ENCODE measurements around the gene MED9.
A peak's percentile ranks its signal among the peaks of the same experiment; 100 is the strongest.

Gene MED9

DNA sequence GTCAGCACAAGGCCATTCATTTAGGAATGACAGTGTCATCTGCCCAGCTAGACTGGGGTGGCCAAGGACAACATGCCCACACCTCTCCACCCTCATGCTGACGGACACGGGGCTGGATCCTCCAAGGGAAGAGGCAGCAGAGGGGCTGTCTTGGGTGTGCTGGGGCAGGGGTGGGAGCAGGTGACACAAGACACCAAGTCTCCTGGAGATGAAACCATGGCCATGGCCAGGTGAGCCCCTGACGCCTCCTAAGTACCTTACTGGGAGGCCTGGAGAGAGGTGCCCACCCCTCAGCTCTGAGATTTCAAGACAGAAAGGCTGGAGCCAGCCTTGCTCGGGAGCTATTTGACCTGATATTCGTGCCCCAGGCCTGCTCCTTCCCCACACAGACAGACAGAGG lies 28.4 kb downstream of the MED9 start:
- DNase-seq (ENCODE audit: low spot score) = no peak

DNA sequence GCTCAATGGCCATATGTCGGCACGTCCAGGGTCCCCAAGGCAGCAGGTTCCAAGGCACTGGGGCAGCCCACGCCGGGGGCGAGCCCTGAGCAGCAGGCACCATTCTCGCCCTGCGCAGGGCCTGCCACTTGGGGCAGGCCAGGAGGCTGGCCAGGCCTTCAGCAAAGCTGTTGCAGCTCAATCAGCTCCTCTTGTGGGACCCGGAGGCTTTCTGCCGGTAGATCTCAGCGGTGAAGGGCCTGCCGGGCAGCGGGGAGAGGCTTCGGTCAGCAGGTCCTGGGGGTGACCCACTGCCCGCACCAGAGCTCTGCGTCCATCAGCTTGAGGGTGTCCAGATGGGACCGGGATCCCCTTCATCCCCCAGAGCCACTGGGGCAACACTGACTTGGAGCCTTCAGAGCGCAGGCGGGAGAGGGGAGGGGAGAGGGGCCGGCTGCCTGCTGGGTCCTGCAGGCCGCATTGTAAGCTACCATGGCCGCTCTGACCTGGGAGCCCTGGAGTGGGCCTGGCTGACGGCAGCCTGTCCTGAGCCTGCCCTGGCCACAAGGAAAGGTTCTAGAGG lies 28.9 kb downstream of the MED9 start:
- DNase-seq (ENCODE audit: low spot score) = no peak

DNA sequence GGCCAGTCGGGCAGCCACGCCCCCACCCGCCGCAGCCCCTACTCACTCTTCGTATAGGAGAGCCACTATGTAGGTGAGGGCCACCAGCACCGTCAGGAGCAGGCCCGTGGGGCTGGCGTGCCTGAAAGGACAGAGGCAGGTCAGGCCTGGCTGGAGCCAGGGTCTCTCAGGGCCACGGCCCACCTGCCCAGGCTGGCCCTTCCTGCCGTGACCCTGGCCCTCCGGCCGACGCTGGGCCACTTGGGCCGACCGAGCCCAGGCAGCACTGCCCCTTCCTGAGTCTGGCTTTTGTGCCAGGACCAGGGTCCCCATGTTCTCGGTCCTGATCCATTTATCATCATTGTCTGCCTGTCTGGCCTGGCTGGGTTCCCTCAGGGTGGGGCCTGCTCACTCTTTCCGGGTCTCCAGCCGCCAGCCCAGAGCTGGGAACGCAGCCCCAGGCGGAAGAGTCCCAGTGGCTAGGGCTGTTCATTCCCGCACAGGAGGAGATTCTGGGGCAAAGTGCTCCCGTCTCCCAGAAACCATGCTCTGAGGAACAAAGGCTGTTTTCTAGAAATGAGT lies 29.5 kb downstream of the MED9 start:
- no peak for DNase-seq (ENCODE audit: low spot score)

DNA sequence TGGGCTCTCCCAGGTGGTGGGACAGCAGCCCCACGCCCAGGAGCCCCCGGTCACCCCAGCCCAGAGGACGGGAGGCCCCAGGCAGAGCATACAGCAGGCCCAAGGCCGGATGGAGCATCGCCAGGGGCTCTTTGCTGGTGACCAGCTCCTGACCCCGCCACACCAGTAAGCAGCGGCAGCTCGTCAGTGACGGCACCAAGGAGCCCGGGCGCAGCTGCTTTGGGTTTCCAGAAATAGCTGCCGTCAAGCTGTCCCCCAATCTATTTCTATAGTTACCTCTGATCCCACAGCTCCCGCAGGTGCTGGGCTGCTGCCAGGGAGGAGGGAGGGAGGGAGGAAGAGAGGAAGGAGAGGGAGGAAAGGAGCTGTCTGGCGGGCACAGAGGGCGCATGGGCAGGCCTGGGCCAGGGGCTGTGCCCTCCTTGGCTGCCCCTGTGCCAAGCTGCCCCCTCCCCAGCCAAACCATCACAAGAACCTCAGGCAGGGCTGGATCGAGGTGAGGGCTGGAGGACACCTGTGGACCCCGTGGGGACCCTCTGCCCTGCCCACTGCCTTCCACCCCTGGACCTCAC lies 30.2 kb downstream of the MED9 start:
- no peak for DNase-seq (ENCODE audit: low spot score)

DNA sequence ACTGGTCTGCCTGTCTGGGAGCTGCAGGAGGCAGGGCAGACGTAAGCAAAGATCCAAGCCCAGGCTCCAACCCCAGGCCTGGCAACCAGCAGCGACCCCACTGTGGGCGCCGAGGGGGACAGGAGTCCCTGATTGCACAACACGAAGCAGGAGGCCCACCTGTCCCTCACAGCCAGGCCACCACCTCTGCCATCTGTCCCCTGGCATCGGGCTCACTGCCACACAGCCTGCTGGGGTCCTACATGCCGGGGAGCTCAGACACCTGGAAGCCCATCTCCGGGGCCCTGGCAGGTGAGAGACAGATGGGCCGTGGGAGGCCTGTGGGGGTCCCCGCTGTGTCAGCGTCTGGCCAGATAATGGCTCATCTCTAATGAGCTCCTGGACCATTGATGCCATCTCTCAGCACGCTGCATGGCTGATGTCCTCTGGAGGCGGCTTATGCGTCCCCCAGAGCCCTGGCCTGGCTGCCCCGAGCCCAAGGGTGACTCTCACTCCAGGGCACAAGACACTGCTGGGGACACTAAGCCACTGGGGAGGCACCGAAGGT lies 30.7 kb downstream of the MED9 start:
- DNase-seq (ENCODE audit: low spot score) = no peak

DNA sequence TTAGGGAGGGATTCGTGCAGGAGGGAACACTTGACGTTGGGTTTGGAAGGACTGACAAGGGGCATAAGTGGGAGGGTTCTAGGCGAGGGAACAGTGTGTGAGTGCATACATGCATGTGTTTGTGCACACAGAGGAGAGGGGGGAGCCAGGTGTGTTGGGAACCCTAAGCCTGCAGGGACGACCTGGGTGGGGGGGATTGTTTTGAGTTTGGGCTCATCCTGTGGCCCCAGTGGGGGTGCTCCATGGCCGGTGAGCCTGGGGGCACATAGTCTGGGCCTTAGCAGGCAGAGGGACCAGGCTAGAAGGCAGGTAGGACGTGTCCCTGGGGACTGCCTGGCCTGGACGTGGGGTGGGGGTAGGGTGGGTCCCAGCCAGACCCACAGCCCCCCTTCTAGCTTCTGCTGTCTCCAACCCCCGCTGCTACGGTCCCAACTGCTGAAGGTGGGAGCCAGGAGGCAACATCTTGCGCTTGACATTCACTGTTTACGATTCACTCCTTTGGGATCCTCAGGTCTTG lies 31.3 kb downstream of the MED9 start:
- no peak for DNase-seq (ENCODE audit: low spot score)

DNA sequence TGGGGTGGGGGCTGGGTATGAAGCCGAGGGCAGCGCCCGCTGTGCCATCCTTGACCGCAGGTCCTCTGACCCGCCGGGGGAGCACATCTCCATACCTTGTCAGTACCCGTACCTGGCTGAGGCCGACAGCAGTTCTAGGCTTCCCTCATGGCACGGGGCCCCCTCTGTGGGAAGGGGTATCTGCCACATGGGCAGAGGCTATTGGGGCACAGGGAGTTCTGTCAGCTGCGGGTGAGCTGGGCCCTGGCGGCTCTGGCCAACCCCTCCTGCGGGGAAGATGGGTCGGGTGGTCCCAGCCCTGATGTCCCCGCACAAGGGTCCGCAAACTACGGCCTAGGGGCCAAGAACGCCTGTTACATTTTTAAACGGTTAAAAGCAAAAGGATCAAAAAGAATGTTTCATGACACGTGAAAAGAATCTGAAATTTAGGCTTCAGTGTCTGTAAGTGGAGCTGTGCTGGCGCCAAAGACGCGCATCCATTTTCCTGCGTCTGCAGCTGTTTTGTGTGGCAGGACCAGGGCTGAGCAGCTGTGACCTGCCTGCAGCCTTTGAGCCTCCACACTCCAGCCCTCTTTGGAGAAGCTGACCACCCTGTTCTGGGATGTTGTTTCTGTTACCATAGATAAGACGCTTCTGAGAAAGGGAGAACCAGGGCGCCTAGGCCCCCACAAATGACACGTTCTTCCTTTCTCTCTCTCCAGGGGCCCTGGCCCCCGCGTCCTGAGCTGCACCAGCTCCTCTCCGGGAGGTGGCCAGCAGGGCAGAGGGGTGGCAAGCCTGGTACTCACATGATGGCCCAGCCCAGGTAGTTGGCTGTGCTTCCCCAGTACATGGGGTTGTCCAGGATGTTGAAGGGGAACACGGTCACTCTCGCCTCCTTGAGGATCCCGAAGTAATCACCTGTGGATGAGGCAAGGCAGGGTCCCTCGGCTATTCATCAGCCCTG lies 32.1 kb downstream of the MED9 start:
- no peak for DNase-seq (ENCODE audit: low spot score)

DNA sequence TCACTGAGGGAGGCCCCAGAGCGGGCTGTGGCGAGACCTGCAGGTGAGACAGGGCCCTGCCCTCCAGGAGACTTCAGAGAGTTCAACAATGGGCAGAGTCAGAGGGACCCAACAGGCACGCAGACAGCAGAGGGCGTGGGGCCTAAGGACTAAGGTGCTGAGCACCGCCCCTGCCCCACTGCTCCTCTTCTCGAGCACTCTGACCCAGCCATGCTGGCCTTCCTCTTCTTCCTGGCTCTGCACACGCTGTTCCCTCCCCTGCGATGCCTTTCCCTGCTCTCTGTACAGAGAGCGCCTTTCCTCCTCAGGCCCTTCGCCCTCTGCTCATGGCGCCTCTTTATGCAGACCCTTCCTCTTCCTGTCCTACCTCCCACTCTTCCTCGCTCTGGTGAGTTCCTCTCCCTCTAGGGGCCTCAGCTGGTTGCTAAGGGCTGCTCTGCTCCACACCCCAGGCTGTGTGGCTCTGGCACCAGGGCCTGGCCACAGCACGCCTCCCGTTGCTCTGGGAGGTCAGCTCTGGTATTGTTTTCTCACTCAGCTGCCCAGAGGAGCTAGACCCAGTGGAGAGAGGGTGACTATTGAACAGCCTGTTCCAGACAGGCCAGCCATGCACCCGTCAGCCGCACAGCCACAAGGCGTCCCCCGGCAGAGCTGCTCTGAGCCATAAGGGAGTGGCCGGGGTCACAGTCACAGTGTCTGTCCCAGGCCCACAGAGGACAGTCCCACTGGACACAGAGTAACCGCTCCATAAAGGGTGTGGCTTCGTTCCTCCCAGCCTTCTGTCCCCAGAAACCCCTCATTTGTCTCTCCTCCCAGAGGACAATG lies 33.0 kb downstream of the MED9 start:
- DNase-seq (ENCODE audit: low spot score) = no peak

DNA sequence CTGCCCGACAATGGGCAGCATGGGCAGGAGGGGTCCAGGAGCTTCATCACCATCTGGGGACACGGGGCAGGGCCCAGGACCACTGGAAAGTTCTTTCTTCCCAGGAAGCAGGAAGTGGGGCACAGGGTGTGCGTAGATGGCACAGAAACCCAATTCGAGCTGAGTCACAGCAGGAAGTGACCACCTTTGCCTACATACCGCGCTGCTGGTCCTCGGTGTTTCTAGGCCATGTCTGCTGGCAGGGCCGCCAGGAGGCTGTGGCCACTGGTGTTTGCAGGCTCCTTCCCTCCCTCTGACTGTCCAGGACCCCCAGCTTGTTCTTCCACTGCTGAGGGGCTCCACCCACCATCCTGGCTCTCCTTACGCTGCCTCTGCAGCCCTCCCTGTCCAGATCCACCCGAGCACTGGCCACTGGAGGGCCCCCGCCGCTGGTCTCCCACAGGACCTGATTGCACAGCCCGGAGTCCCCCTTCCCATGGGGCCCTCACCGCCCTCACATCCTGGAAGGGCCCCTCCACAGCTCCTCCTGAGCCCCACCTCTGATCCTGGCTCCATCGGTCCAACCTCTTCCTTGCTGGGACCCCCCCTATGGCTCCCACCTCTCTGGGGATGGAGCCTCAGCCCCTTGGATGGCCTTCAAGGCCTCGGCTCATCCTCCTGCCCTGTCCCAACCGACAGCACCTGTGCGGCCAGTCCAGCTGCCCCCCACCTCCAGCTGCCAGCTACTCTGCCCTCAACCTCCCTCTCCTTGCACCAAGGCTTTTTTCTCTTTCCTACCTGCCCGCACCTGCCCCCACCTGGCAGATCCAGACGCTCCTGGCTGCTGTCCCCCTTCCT lies 33.9 kb downstream of the MED9 start:
- no peak for DNase-seq (ENCODE audit: low spot score)

DNA sequence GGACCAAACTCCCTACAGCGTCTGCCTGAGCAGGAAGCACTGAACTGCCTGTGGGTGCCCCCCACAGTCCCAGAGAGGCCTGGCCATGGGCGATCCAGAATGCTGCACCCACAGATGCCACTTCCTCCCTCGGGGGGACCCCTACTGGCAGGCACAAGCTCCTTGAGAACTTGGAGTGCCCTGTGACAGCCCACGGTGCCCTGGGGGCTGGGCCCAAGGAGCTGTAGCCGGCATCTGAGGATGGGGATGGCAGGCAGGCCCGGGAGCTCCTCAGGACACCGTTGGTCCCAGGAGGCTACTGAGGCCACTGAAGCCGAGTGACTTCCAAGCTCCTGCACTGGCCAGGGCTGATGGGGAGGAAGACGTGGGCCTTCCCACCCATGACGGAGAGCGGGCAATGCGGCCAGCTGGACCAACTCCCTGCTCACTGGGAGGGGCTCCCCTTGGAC lies 34.5 kb downstream of the MED9 start:
- no peak for DNase-seq (ENCODE audit: low spot score)

DNA sequence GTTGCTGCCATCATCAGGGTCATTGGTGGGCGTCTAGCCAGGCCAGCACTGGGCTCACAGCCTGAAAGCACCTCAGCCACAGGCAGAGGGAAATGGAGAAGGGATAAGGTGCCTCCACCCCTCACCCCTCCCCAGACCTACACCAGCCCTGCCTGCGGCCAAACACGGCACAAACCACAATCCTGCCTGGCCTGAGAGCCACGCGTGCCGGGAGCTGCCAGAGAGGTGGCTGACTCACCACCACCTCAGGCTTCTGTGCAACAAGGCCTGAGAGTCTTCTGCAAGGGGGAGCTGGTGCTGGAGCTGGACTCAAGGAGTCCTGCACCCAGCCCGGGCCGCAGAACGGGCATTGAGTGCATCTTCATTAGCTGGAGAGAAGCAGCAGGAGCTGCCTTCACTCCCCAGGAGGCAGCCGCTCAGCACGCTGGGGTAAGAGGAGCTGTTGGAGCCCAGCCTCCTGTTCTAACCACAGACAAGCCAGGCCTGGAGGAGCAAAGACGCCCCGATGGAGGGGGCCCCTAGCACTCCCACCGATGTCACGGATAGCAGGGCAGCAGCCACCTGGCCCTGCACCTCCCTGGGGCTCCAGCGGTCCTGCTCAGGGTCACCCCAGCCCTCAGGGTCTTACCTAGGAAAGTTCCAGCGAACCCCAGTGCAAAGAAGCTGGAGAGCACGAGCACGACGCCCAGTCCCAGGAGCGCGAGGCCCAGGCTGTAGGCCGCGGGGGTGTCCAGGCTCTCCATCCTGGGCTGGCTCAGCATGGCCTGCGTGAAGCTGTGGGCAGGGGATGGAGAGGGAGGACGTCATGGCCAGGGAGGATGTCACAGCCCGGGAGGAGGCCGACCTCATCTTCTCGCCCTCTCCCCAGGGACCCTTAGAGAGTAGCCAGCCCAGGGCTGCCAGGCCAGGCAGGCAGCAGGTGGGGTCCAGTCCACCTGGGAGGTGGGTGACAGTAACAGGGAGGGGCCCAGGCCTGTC lies 35.4 kb downstream of the MED9 start:
- DNase-seq (ENCODE audit: low spot score) = peak; percentile 8

DNA sequence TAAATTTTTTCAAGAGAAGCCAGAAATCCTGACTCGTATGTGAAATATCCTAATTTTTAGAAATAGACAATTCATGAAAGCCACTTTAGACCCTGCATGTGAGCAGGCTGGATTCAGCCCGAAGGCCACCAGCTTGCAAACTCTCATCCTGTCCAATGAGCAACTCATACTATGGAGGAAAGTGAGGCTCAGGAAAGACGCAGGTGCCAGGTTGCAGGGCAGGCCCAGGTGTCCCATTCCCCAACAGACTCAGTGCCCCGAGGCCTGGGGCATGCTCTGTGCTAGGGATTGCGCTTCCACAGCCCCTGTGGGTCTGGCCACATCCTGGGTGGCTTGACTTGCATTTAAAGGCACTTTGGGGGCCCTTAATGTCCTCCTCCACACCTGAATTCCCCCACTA lies 36.1 kb downstream of the MED9 start:
- no peak for DNase-seq (ENCODE audit: low spot score)

DNA sequence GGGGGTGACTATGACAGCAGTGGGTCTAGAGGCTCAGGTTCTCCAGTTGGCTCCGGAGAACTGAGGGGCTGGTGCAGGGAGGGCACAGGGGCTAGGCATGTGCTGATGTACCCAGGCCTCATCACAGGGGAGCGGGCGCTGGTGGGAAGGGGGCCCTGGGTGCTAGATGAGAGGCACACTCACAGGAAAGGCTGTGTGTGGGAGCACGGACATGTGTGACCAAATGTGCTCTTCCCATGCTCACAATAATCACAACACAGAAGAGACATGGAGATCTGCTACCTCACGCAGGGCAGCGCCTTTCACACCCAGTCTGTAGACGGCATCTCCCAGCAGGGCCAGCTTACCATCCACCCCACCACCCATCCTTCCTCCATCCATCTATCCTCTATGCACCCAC lies 36.8 kb downstream of the MED9 start:
- DNase-seq (ENCODE audit: low spot score) = no peak

DNA sequence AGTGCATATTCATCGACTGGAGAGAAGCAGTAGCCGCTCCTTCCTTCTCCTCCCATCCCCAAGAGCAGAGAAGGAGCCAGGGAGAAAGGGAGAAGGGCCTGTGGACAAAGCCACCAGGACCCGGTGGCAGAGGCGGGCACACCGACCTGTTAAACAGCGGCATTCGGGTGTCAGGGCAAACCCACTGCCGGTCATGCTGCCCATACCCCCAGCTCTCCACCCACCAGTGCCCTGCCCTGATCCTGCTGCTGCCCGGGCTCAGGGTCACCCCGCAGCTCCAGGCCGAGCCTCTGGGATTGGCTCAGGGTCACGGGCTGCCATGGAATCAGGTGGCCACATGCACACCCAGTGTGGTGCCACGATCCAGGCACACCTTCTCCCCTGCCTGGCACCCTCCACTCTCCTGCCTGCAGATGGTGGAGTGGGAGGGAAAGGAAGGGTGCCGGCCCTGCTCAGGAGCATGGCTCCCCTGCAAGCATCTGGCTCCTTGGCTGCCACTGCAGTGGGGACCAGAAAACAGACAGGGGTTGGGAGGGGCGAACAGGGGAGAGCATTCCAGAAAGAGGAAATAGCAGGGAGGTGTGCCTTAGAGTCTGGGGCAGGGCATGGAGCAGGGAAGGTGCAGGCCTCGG lies 37.7 kb downstream of the MED9 start:
- DNase-seq (ENCODE audit: low spot score) = no peak

DNA sequence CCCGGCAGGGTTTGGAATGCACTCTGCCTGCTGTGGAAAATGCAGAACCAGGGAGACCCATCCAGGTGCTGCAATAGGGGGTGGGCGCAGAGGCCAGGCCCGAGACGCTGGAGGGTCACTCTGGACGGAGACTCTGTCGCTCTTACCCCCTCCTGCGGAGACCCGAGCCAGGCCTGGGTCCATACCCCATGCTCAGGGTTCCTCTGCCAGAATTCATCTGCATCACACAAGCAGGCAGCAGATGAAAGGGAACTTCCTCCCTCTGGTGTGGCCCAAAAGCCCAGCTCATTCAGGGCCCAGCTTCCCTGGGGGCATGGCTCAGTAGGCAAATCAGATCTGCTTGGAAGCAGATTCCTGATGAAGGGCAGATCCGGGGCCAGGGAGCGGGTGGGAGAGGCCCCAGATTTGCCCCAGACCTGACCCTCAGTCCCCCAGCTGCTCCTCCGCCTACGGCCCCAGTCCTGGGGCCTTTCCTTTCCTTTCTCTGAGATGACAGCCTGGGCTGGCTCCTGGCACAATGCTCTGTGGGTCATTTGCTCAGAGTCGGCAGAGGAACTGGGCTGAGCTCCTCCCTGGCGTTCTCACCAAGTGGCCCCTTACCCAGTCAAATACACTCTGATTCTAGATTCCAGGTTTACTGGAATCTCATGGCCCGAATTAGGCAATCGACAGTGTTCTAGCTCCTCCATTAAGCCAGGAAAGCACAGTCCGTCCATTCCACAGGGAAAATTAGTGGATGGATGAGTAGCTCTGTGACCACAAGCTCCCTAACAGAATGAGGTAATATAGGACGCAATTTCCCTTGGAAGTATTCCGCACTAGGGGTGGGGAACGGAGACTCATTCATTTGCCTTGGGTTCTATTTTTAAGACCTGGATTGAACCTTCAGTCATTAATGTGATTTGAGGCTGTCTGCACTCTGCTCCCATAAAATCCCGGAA lies 38.5 kb downstream of the MED9 start:
- DNase-seq (ENCODE audit: low spot score) = no peak

DNA sequence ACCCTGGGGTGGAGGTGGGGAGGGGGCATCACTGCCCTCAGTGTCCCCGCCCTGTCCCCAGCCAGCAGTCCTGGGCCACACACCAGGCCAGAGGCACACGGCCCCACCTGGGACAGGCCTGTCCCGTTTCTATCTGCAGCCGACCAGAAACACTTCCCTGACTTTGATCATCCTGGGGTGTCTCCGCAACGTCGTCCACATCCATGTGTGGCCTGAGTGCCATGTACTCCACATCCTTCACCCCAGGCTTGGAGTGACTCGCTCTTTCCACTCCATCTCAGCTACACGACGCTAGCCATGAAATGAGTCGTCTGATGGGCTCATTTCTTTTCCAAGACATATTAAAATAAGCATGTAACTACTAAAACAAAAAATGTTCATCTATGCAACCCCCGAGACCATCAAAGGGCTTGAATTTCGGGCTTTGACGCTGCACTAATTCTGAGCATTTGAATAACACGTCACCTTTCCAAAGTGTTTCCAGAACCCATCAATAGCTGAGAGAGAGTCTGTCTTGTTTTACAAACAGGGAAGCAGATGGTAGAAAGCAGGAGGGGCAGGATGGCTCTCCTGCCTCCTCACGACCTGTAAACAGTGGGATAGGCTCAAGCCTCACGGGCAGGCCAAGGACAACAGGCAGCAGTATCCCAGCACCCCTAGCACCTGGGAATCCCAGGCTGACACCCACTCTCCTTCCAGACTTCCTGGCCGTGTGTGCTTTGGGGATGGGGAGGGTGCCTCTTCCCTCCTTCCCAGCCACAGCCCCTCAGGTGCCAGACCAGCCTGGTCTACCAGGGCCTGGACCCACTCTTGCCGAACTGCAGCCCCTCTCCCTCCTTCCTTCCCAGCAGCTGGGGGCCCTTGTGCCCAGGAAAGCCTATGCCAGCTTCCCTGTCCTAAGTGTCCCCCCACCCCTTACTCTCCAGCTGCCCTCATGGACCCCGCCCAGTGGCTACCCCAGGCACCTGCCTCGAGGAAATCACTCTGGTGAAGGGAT lies 39.4 kb downstream of the MED9 start:
- peak; percentile 32 for DNase-seq (ENCODE audit: low spot score)
